Measurements from ENCODE around the gene CMAS.
"Not testable (repeated sequence)": the region's sequence is repeated elsewhere in the genome, so short reads cannot be mapped to it uniquely, and the experiment has no call there.

CMAS gene

DNA sequence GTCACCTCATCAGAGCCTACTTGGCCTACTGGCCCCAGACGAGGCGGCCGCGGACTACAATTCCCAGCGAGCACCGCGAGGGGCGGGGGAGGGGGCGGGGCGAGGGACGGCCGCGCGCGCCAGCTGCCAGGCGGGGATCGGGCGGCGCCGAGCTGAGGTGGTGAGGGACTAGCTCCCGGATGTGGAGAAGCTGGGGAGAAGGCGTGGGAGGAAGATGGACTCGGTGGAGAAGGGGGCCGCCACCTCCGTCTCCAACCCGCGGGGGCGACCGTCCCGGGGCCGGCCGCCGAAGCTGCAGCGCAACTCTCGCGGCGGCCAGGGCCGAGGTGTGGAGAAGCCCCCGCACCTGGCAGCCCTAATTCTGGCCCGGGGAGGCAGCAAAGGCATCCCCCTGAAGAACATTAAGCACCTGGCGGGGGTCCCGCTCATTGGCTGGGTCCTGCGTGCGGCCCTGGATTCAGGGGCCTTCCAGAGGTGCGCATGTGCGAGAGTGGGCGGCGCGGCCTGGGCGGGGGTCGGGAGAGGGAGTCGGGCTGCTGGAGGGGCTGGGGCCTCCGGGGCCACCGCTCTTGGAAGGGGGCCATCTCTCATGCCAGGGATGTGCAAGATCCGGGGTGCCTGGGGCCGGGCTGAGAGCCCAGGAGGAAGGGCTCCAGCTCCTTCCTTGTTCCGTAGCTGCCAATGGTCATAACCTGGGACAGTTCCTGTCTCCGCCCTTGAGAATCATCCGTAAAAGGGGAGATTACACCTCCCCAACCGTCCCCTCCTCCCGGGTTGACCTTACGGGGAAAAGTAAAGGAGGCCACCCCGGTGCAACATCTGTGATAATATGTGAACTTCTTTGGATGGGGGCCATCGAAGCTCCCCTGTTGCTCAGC is at the start of gene CMAS:
Gene CMAS (plus strand): TSS at position 129 of the 878 bp plus-strand sequence. CDS start 86 bp downstream, at position 215.
- DNase-seq (ENCODE audit: low read depth) = peak; percentile 72

DNA sequence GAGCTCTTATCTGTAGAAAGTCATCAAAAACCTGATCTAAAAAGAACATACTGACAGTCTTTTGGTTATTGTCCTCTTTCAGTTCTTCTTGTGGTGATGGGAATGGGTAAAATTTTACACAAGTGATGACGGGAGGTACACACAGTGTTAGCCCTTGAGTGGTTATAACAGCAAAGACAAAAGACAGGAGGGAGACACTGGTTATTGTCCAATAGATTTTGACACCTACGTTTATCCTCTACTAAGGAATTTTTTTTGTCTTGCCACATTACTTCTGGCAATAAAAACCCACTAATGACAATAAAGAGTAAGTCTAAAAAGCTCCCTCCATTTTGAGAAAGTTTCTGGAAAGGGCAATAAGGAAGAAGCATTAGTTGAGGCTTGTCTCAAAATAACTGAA is 47.7 kb upstream of the CMAS start:
- no peak for DNase-seq (ENCODE audit: low read depth)

DNA sequence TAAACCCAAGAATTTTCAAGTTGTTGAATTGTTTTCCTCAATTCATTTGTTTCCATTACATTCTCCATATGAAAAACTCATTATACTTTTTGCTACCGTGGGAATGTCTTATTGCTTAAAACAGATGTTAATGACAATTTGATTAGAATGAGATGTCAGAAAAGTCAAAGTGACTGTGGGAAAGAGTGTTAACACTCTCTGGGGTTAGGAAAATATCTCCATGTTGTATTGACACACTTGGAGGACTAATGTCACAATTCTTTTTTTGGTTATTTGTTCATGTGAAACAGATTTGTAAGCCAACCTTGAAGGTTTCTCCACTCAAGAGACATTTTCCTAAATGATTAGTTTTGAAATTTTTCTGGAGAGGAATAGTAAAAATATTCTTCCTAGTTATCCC is 47.2 kb upstream of the CMAS start:
- no peak for DNase-seq (ENCODE audit: low read depth)

DNA sequence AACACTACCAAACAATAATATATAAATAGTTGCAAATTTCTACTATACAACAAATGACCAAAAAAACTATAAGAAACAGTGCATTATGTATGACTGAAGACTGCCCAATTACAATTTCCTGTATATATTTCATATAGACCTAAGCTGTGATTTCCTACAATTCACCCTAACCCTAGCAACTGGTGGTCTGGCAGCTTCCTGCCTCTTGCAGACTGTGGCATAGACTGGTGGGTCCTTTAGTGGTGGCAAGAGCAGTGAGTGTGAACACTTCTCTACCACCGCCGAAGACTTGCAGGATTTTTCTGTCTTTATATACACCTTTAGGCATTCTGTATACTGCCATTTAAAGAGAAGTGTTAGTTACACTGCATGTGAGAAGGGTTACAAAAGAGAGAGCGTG is 43.6 kb upstream of the CMAS start:
- no peak for DNase-seq (ENCODE audit: low read depth)

DNA sequence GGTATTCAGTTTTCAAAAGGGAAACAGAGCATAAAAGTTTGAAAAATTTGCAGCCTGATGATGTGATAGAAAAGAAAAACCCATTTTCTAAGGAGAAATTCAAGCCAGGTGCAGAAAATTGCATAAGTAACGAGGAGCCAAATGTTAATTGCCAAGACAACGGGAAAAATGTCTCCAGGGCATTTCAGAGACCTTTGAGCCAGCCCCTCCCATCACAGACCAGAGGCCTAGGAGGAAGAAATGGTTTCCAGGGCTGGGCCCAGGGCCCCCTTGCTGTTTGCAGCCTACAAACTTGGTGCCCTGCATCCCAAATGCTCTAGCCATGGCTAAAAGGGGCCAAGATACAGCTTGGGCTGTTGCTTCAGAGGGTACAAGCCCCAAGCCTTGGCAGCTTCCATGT is 38.2 kb upstream of the CMAS start:
- not testable (repeated sequence) for DNase-seq (ENCODE audit: low read depth)

DNA sequence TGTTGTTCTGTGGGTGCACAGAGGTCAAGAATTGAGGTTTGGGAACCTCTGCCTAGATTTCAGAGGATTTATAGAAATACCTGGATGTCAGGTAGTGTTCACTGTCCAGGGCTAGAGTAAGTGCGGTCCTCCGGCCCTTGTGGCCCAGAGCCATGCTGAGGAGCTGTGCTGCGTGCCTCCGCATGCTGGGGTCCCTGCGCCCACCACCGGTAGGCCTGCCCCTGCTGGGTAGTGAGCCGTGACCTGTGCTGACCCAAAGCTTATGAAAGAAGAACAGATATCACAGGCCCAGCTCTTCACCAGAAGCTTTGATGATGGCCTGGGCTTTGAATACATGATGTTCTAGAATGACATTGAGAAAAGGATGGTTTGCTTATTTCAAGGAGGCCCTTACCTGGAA is 37.8 kb upstream of the CMAS start:
- DNase-seq (ENCODE audit: low read depth) = no peak

DNA sequence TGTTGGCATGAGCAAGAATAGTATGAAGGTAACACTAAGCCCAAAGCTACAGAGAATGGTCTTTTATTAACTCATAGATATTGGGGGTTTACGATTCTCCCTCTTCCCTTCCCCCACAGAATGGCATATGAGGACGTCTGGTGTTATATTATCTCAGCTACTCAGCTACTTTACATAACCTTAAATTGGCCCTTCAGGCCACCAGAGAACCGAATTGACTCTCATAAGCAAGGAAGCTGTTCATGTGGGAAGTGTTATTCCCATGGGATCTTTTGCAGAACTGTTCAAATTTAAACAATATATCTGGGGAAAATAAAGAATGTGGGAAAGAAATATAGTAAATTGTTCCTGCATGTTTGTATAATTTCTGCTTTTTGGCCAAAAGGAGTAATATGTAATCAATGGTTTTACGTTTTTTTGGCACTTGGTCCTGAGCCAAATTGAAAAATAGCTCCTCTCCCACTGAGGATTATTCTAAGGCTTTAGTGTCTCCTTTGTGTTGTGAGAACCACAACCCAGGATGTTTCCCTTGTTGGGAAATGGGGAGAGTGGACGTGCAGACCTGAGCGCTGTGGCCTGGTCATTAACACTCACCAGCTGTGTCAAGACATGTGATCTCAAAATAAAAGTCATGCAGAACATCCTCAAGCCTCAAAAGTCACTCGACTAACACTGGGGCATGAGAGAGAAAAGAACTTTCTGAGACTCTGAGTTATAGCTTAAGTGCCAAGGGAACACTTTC is 31.8 kb upstream of the CMAS start:
- DNase-seq (ENCODE audit: low read depth) = no peak

DNA sequence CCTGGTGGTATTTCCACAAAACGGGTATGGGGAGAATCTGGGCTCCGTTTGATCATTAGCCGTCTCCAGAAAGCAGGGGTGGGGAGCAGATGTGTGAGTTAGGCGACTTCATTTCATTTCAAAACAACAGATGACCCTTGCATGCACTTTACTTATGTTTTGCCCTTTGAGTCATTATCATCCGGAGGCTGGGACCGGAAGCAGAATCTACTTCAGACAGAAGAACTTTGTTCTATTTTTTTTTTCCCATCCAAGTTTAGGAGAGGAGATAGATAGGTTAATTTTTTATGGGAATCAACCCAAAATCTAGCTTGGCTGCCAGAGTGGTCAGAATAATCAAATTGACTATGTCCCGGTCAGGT is 31.3 kb upstream of the CMAS start:
- DNase-seq (ENCODE audit: low read depth) = peak; percentile 31

DNA sequence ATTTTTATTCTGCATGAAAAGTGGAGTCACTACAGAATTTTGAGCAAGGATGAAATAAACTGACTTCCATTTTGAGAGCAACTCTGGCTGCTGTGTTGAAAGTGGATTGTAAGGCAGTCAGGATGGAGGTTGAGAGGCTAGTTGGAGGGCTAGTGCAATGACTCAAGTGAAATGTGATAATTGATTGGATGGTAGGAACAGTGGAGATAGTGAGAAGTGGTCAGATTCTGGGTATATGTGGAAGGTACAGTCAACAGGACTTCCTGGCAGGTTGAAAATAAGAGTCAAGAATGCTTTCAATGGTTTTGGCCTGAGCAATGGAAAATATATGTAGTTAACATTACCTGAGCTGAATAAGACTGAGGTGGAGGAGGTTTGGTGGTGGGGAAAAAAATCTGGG is 29.0 kb upstream of the CMAS start:
- no peak for DNase-seq (ENCODE audit: low read depth)

DNA sequence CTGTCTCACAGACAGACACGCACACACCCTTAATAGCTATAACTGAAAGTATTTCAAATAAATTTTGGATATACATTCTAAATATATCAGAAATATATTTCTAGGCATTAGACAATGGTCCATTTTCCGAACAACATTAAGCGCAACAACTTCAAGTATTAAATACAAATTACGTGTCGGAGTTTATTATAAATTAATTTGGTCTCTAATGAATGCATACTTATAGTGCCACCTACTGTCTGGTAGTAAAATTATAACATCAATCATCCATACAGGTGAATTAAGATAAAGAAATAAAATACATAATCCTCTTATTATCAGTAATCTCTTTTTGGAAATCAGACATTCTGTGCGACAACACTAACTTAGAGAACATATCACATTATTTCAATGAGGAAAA is 27.2 kb upstream of the CMAS start:
- peak; percentile 9 for DNase-seq (ENCODE audit: low read depth)

DNA sequence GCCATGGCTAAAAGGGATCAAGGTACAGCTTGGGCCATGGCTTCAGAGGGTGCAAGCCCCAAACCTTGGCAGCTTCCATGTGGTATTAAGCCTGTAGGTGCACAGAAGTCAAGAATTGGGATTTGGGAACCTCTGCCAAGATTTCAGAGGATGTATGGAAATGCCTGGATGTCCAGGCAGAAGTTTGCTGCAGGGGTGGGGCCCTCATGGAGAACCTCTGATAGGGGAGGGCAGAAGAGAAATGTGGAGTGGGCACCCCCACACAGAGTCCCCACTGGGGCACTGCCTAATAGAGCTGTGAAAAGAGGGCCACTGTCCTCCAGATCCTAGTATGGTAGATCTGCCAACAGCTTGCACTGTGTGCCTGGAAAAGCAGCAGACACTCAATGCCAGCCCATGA is 22.5 kb upstream of the CMAS start:
- not testable (repeated sequence) for DNase-seq (ENCODE audit: low read depth)

DNA sequence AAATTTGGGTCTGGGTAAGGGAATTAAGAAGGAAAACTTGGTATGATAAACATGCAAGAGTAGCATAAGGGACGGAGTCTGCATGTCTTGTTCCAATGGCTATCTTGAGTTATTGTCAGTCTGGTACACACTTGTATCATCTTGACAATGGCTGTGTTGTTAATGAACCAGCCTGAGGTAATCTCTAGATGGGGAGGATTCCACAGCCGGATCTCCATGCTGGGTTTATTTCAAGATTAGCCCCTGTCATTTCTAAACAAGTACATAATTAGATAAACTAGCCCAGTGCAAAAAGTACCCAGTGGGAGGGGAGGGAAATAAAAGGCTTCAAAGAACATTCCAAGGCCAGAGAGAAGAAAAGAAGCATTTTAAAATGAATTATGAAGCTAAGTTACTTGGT is 16.5 kb upstream of the CMAS start:
- DNase-seq (ENCODE audit: low read depth) = no peak

DNA sequence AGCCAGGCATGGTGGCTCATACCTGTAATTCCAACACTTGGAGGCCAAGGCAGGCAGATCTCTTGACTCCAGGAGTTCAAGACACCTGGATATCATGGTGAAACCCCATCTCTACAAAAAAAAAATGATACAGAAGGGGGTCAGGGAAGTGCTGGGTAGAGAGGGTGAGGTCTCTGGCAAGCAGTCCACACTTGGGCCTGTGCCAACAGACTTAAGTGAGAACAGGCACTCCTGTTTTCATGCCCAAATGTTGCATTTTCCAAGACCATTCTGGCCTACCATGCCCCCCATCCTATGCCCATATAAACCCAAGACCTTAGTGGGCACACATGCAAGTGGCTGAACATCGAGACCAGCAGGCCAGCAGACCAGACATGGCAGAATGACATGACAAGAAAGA is 16.0 kb upstream of the CMAS start:
- DNase-seq (ENCODE audit: low read depth) = no peak

DNA sequence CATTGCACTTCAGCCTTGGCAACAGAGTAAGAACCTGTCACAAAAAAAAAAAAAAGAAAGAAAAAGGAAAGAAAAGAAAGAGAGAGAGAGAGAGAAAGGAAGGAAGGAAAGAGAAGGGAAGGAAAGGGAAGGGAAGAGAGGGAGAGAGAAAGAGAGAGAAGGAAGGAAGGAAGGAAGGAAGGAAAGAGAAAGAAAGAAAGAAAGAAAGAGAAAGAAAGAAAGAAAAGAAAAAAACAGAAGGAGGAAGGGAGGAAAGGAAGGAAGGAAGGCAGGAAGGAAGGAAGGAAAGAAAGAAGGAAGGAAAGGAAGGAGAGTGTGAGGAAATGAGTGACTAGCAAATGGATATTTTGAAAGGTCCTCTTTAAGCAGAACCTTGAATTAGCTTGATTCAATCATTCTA is 13.3 kb upstream of the CMAS start:
- DNase-seq (ENCODE audit: low read depth) = no peak

DNA sequence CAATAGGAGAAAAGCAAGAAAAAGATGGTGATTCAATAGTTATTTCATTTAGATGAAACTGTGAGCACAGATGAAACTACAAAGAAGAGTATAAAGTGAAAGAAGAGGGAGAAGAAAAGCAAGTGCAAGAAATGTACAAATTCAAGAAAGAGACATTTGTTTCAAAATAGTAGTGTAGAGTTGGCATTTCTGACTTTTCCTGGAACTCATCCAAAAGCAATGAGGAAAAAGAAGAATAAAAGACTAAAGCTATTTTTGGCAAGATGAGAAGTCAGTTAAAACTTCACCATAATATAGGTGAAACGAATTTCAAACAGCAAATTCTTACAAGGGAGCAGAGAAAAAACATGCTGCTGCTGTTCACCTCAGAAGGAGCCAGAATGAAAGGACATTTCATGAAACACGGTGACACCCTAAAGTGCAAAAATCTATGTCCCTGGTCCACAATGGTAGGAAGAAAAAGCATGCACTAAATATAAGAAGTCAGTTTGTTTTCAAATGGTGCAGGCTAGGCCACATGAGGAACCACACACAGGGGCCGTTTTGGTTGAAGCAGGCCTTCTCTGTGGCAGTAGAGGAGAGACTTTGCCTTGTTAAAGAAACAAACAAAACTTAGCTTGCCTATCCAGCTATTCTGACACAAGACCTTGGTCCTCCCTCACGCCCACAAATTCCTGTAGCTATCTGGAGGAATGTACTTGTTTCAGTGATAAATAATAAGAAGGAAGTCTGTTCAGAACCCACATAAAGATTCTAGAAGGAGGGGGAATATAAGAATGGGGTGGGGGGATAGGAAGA is 11.1 kb upstream of the CMAS start:
- peak; percentile 72 for DNase-seq (ENCODE audit: low read depth)

DNA sequence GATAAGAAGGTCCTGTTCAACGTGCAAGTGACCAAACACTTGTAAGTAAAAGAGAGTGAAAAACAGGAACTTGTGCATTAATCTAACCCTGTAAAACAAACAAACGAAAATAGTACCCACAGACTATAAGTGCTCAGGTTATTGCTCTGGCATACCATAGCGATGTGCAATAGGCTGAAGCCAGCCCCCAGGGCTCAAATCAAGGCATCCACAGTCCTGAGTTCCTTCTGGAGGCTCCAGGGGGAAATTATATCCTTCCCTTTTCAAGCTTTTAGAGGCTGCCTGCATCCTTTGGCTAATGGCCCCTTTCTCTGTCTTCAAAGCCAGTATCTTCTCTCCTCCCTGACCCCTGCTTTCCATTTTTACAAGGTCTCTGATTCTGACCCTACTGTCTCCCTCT is 8.1 kb upstream of the CMAS start:
- no peak for DNase-seq (ENCODE audit: low read depth)

DNA sequence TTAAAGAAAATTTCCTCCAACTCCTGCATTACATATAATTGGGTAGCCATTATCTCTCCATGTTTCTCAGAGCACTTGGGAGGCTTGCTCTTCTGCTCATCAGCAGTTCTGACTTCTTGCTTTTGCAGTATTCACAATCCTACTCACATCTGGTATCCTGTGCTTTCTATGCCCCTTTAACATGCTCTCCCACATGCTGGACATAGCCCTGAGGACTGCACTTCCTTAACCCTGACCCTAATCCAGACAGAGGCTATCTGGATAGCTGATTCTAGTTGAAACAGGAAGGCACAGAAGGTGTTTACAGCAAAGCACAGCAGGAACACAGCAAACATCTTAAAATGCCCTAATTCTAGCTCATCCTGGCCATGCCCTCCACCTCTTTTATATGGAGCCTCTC is 7.3 kb upstream of the CMAS start:
- no peak for DNase-seq (ENCODE audit: low read depth)

DNA sequence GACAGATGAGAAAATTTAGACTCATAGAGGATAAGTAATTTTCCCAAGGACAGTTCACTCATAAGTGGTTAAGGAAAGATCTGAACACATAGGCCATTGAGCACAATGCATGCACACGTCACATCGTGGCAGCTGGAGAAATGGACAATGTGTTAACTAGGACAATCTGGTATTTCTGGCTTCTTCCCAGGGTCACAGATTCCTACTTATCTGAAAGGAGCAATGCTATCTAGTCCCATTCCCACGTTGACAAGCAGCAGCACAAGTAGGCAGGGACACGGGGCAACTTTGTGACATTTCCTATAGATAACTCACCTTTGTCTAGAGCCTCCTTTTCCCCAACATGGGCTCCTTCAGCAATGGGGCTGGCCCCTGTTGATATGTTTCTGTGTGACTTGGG is 6.7 kb upstream of the CMAS start:
- DNase-seq (ENCODE audit: low read depth) = no peak

DNA sequence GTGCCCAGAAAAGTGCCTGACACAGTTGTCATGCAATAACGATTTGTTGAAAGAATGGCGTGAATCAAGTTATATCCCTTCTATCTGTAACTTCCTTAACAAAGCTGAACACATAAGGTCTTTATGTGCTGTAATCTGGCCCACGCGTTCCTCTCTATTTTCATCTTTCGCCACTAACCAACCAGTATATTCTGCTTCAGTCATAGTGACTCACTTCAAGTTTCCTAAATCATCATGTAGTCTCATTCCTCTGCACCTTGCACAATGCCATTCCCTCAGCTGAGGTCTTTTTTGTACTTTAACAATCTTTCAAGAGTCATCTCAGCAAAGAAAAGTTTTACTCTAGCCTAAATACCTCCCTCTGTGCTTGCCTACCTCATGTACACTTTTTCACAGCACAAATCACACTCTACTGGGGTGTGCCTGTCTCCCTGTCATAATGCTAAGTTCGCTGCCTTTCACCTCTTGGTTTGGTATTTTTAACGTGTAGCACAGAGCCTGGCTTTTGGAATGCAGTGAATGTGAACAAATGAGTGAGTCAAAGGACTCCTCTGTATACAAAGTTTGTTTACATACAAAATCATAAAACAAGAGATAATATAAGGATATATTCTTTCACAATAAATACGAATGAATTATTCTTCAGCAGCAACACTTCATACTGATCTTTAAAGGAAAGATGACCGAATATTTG is 2.9 kb upstream of the CMAS start:
- DNase-seq (ENCODE audit: low read depth) = peak; percentile 82

DNA sequence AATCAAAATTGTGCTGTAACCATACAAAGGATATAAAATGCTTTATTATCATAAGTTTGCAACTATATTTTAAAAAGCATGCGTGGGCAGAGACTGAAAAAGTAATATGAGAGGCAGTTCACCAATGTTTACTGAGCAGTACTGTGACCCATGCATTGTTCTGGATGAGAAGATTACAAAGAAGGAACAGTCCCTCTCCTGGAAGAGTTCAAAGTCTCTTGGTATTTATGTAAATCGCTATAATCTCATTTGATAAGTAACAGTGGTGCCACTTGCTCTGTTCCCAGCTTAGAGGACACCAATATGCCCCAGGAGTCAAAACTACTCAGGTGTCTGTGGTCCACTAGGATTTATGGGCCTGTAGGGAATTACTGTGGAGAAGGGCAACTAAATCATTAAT is 2.1 kb upstream of the CMAS start:
- no peak for DNase-seq (ENCODE audit: low read depth)

DNA sequence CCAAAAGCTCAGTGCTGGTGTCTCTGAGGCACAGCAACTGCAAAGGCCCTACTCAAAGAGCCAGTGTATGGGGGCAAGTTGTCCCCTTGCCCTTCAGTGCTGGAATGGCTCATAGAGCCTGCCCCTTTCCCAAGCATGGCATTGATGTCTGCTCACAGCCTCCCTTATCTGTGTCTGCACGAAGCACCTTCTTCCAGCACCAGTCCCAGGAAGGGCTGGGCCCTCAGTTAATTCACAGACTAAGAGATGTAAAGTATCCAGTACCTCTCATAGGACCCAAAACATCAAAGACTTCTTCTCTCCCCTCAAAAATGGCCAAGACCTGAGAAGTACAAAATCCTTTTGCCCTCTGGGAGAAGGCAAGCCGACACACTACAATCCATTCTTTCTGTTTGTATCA is 1.6 kb upstream of the CMAS start:
- DNase-seq (ENCODE audit: low read depth) = no peak

DNA sequence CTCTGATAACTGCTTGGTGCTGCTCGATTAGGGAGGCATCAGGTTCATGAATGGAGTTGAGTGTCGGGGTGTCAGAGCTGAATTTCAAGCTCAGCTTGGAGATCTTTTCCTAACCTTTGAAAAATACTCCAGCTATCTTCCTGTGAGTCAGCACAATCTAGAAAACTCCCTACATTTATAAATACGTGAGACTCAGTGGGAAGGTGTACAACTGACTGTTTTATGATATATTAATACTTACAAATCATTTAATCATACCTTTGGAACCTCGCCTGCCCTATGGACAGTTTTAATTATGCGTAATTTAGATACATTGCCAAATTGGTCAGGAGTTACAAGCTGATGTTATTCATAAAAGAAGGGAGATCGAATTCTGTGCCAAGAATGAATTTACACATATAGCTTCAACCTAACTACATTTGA is 961 bp downstream of the CMAS start:
- peak; percentile 65 for DNase-seq (ENCODE audit: low read depth)
